Measurements from ENCODE around the gene STX12. TPM values are rescaled to one million over a fixed set of nuclear protein-coding genes. Genes with fewer than 3 reads are reported as not detected.
"Not testable (repeated sequence)": the region's sequence is repeated elsewhere in the genome, so short reads cannot be mapped to it uniquely, and the experiment has no call there.

Gene STX12
- total and polyA plus RNA-seq, 2 experiments from 2014 or later: 18.5 to 36.5 TPM

- no peak for TF ChIP-seq CTCF (IDR thresholded peaks at IDR 0.05; ENCODE audit: low read depth, low read length)
- Histone ChIP-seq H3K9me3 (ENCODE audit: low read depth) (no peaks in the 10 kb centered on the region), H3K4me3 (no peak overlapping the region), H3K27me3 (no peaks in the 10 kb centered on the region), H3K36me3 (no peaks in the 10 kb centered on the region), H3K4me1 (ENCODE audit: low read depth) (peaks cover 11% of the 10 kb centered on the region), H3K27ac (no peak overlapping the region)
- DNase-seq (ENCODE audit: low read depth in 1 of 2, low spot score in 1 of 2): peak in 1 of 2 donors; percentile 89
Measured at GRCh38 chr1:27787895-27788294, 14.9 kb downstream of the STX12 start.

GRCh38 chr1:27789540-27790041 is 16.6 kb downstream of the STX12 start:
- TF ChIP-seq CTCF (IDR thresholded peaks at IDR 0.05; ENCODE audit: low read depth, low read length): no peak
- Histone ChIP-seq H3K36me3 (peaks cover 1% of the 10 kb centered on the region), H3K4me1 (ENCODE audit: low read depth) (peaks cover 11% of the 10 kb centered on the region), H3K9me3 (ENCODE audit: low read depth) (no peaks in the 10 kb centered on the region), H3K27me3 (no peaks in the 10 kb centered on the region), H3K27ac (no peak overlapping the region), H3K4me3 (no peak overlapping the region)
- DNase-seq (ENCODE audit: low read depth in 1 of 2, low spot score in 1 of 2): peak; percentile 26 to 76

- DNase-seq (ENCODE audit: low read depth in 1 of 2, low spot score in 1 of 2); H3K27ac ChIP-seq; H3K9me3 ChIP-seq (ENCODE audit: low read depth); H3K27me3 ChIP-seq; H3K4me3 ChIP-seq; H3K36me3 ChIP-seq: not testable (repeated sequence)
- peaks cover 11% of the 10 kb centered on the region for H3K4me1 ChIP-seq (ENCODE audit: low read depth)
Measured at GRCh38 chr1:27790270-27790669, 17.3 kb downstream of the STX12 start.

GRCh38 chr1:27795601-27796000 is 22.6 kb downstream of the STX12 start:
- H3K4me1 ChIP-seq (ENCODE audit: low read depth): no peaks in the 10 kb centered on the region
- peaks cover 16% of the 10 kb centered on the region for H3K36me3 ChIP-seq
- no peaks in the 10 kb centered on the region for H3K9me3 ChIP-seq (ENCODE audit: low read depth)
- no peak overlapping the region for H3K27ac ChIP-seq
- H3K27me3 ChIP-seq: no peaks in the 10 kb centered on the region
- TF ChIP-seq CTCF (IDR thresholded peaks at IDR 0.05; ENCODE audit: low read depth, low read length): no peak
- no peak for DNase-seq (ENCODE audit: low read depth in 1 of 2, low spot score in 1 of 2)
- no peak overlapping the region for H3K4me3 ChIP-seq

- no peaks in the 10 kb centered on the region for H3K9me3 ChIP-seq (ENCODE audit: low read depth)
- H3K36me3 ChIP-seq: peaks cover 7% of the 10 kb centered on the region
- no peaks in the 10 kb centered on the region for H3K4me1 ChIP-seq (ENCODE audit: low read depth)
- TF ChIP-seq CTCF (IDR thresholded peaks at IDR 0.05; ENCODE audit: low read depth, low read length): no peak
- no peak overlapping the region for H3K4me3 ChIP-seq
- H3K27me3 ChIP-seq: no peaks in the 10 kb centered on the region
- no peak overlapping the region for H3K27ac ChIP-seq
- no peak for DNase-seq (ENCODE audit: low read depth in 1 of 2, low spot score in 1 of 2)
Measured at GRCh38 chr1:27804791-27805190, 31.8 kb downstream of the STX12 start.

- Histone ChIP-seq H3K27me3 (no peaks in the 10 kb centered on the region), H3K36me3 (peaks cover 5% of the 10 kb centered on the region), H3K4me1 (ENCODE audit: low read depth) (no peaks in the 10 kb centered on the region), H3K4me3 (no peak overlapping the region), H3K9me3 (ENCODE audit: low read depth) (no peaks in the 10 kb centered on the region), H3K27ac (no peak overlapping the region)
- no peak for DNase-seq (ENCODE audit: low read depth in 1 of 2, low spot score in 1 of 2)
- no peak for TF ChIP-seq CTCF (IDR thresholded peaks at IDR 0.05; ENCODE audit: low read depth, low read length)
Measured at GRCh38 chr1:27806758-27807157, 33.7 kb downstream of the STX12 start.
